K562 (cell line): Measurements from ENCODE around the gene MTHFR. TPM values are rescaled to one million over a fixed set of nuclear protein-coding genes. Genes with fewer than 3 reads are reported as not detected.

Experiments used
- ARID3A ChIP-seq: IDR thresholded peaks from 2 replicates; pipeline ENCODE4 v1.6.1; 2012; ENCODE audit warnings: low read depth, low read length, improper control_type of control experiment, borderline replicate concordance
- CBFB ChIP-seq: sonication (generic); formaldehyde crosslinking; IDR thresholded peaks from 2 replicates; pipeline ENCODE4 v1.4.0; 2020; ENCODE audit warnings: mild to moderate bottlenecking, missing genetic modification reagents
- CSDE1 ChIP-seq, 2 experiments: fragments of 450-650 bp; IDR thresholded peaks; 2 replicates each; pipeline ENCODE4 v1.6.1; 2016; ENCODE audit warnings: mild to moderate bottlenecking in 1 of 2
- EP300 ChIP-seq: IDR thresholded peaks from 2 replicates; pipeline ENCODE4 v1.6.1; 2012; ENCODE audit warnings: low read length, improper control_type of control experiment
- ESRRA ChIP-seq: fragments of 450-650 bp; IDR thresholded peaks from 2 replicates; pipeline ENCODE4 v1.6.1; 2014; ENCODE audit warnings: low read depth, mild to moderate bottlenecking, moderate library complexity, borderline replicate concordance
- FIP1L1 ChIP-seq: fragments of 200-400 bp; formaldehyde crosslinking; IDR thresholded peaks from 2 replicates; pipeline ENCODE4 v1.6.1; 2018; ENCODE audit warnings: mild to moderate bottlenecking, low read depth, low read length; ENCODE audit not compliant: poor library complexity, severe bottlenecking
- IRF9 ChIP-seq: fragments of 450-650 bp; IDR thresholded peaks from 2 replicates; pipeline ENCODE4 v1.6.1; 2016; ENCODE audit warnings: missing biosample characterization, missing genetic modification characterization
- MTA3 ChIP-seq: fragments of 450-650 bp; formaldehyde crosslinking; IDR thresholded peaks from 2 replicates; pipeline ENCODE4 v1.6.1; 2017; ENCODE audit warnings: mild to moderate bottlenecking, borderline replicate concordance
- NONO ChIP-seq, 2 experiments: fragments of 200-400 bp in 1 of 2; fragments of 450-650 bp in 1 of 2; formaldehyde crosslinking in 1 of 2; IDR thresholded peaks; 2 replicates each; pipeline ENCODE4 v1.6.1; 2017; ENCODE audit warnings: low read depth in 2 of 2, mild to moderate bottlenecking in 2 of 2, moderate library complexity in 2 of 2, low read length in 1 of 2
- NRF1 ChIP-seq, 2 experiments: fragments of 450-650 bp; IDR thresholded peaks in 1 of 2; conservative IDR thresholded peaks in 1 of 2; 2 replicates each; pipeline ENCODE4 v1.6.1; 2014; ENCODE audit warnings: mild to moderate bottlenecking in 2 of 2
- PRPF4 ChIP-seq: fragments of 200-400 bp; formaldehyde crosslinking; IDR thresholded peaks from one replicate; pipeline ENCODE4 v1.6.1; 2017; ENCODE audit warnings: low read length, low read depth, mild to moderate bottlenecking; ENCODE audit not compliant: insufficient read depth, poor library complexity, severe bottlenecking
- SETDB1 ChIP-seq: IDR thresholded peaks from one replicate; pipeline ENCODE4 v1.6.1; 2012; ENCODE audit warnings: low read length, control low read depth, inconsistent platforms
- TAF7 ChIP-seq: fragments of 450-650 bp; IDR thresholded peaks from 2 replicates; pipeline ENCODE4 v1.6.1; 2016; ENCODE audit warnings: missing genetic modification characterization, missing compliant biosample characterization
- THRAP3 ChIP-seq: fragments of 450-650 bp; IDR thresholded peaks from 2 replicates; pipeline ENCODE4 v1.6.1; 2016; ENCODE audit warnings: mild to moderate bottlenecking, inconsistent platforms, borderline replicate concordance
- XRCC3 ChIP-seq: fragments of 450-650 bp; IDR thresholded peaks from 2 replicates; pipeline ENCODE4 v1.6.1; 2017; ENCODE audit warnings: mild to moderate bottlenecking, moderate library complexity
- YBX1 ChIP-seq: fragments of 450-650 bp; IDR thresholded peaks from 2 replicates; pipeline ENCODE4 v1.7.1; 2016; ENCODE audit warnings: mild to moderate bottlenecking
- ZFP1 ChIP-seq: fragments of 450-650 bp; formaldehyde crosslinking; IDR thresholded peaks from 2 replicates; pipeline ENCODE4 v1.4.0; 2020; ENCODE audit warnings: mild to moderate bottlenecking, mixed read lengths
- ZNF12 ChIP-seq: sonication (generic); formaldehyde crosslinking; IDR thresholded peaks from 2 replicates; pipeline ENCODE4 v1.4.0; 2020; ENCODE audit warnings: mild to moderate bottlenecking, missing genetic modification reagents
- ZNF24 ChIP-seq: fragments of 450-650 bp; IDR thresholded peaks from 2 replicates; pipeline ENCODE4 v1.6.1; 2016
- ZNF384 ChIP-seq: IDR thresholded peaks from 2 replicates; pipeline ENCODE4 v1.6.1; 2012; ENCODE audit warnings: low read depth, low read length, improper control_type of control experiment
- ZNF583 ChIP-seq: fragments of 250-450 bp; sonication (Bioruptor Pico); IDR thresholded peaks from 2 replicates; pipeline ENCODE4 v1.4.0; 2020
- polyA plus RNA-seq, 8 experiments: library from polyadenylated mRNA; depleted of rRNA in 4 of 8; stranded (reverse) in 5 of 8; unstranded in 3 of 8; fragments of >200 nt; fragmentation: Nextera tagmentation in 2 of 8; fragmentation: Illumina TruSeq in 1 of 8; extraction: Ambion mirVana in 2 of 8; extraction: Trizol in 1 of 8; gene quantifications; 2 replicates each; pipeline versions ENCODE4 v1.2.1 to v1.2.3, GENCODE V29; 2011 to 2014; ENCODE audit warnings: inconsistent platforms in 1 of 8, missing spikeins in 1 of 8
- total RNA-seq, 7 experiments: library from RNA; depleted of rRNA in 6 of 7; stranded (reverse); fragments of >200 nt in 6 of 7; fragmentation: Illumina TruSeq in 2 of 7; extraction: Trizol in 2 of 7; gene quantifications; 2 replicates each; pipeline versions ENCODE4 v1.2.1 to v1.2.3, GENCODE V29; 2011 to 2021; ENCODE audit warnings: low replicate concordance in 1 of 7
- TF ChIP-seq, protein P1 (sequence below): IDR thresholded peaks from 2 replicates; pipeline ENCODE4 v1.6.1; 2011; ENCODE audit not compliant: insufficient read length; ENCODE audit errors: extremely low read depth

MTHFR gene
- total and polyA plus RNA-seq, 9 of the 15 experiments (the other 6 are each of a cell fraction or from before 2014, with no cell fraction given), result 5.0 to 104 (median 62.6) TPM

- TF ChIP-seq ARID3A (no peak), ZFP1 (CRISPR knock-in tag) (no peak), FIP1L1 (peak; percentile 51), ZNF12 (CRISPR knock-in tag) (no peak), TAF7 (peak; percentile 55; the same call in 1 of the 2 replicates), PRPF4 (no peak), IRF9 (tag) (no peak), CBFB (CRISPR knock-in tag) (no peak; the same call in 1 of the 2 replicates), ZNF583 (CRISPR knock-in tag) (no peak), CSDE1 (IDR thresholded peaks at IDR 0.05) (no peak), NONO (IDR thresholded peaks at IDR 0.05; ENCODE audit: low read depth in 2 of 2, low read length in 1 of 2) (no peak), SETDB1 (no peak), EP300 (peak; percentile 48; the same call in 1 of the 2 replicates), ZNF384 (no peak), XRCC3 (no peak), MTA3 (peak; percentile 84; the same call in 1 of the 2 replicates), NRF1 (conservative IDR thresholded peaks at IDR 0.05 in 1 of 2, IDR thresholded peaks at IDR 0.05 in 1 of 2) (peak; percentile 78 to 80), ZNF24 (no peak), YBX1 (no peak), THRAP3 (no peak), ESRRA (0 out of 2 replicates have a peak, but pooled peaks have one; percentile 48)
- TF ChIP-seq, protein P1, sequence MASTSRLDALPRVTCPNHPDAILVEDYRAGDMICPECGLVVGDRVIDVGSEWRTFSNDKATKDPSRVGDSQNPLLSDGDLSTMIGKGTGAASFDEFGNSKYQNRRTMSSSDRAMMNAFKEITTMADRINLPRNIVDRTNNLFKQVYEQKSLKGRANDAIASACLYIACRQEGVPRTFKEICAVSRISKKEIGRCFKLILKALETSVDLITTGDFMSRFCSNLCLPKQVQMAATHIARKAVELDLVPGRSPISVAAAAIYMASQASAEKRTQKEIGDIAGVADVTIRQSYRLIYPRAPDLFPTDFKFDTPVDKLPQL, result no peak
Measured at GRCh38 chr1:11802973-11803885, 2.5 kb downstream of the MTHFR start (continued).
